Measurements from ENCODE around the gene CEACAM19. TPM values are rescaled to one million over a fixed set of nuclear protein-coding genes. Genes with fewer than 3 reads are reported as not detected.
A peak's percentile ranks its signal among the peaks of the same experiment; 100 is the strongest.
"Not testable (repeated sequence)": the region's sequence is repeated elsewhere in the genome, so short reads cannot be mapped to it uniquely, and the experiment has no call there.

CEACAM19 gene
- polyA plus RNA-seq, 3 donors: 10.2 to 24.7 (median 24.3) TPM

DNA sequence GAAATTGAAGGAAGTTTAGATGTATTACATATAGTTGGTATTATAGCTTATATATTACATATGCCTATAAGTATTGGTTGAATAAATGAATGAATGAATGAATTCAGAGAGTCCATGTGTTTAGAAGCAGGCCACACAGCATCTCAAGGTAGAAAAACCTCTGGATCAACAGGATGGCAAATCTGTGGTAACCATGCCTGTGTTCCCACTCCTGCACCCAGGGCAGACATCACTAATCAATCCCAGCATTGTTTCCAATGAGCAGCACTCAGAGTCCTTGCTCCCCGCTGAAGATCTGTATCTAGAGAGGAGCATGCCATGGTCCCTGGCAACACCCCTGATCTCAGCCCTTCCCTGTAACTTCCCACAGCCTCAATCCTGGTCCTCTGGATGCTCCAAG, 944 bp downstream of the CEACAM19 start:
- no peak for DNase-seq

GRCh38 chr19:44673510-44673909, 2.2 kb downstream of the CEACAM19 start:
- DNase-seq: no peak

DNA sequence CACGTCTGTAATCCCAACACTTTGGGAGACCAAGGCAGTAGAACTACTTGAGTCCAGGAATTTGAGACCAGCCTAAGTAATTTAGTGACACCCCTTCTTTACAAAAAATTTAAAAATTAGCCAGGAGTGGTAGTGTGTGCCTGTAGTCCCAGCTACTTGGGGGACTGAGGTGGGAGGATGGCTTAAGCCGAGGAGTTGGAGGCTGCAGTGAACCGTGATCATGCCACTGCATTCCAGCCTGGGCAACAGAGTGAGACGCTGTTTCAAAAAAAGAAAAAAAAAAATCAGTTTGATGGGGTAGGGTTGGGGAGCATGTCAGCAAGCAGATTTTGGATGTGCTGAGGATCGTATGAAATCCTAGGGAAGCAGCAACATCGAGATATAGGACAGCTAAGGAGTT, 4.2 kb downstream of the CEACAM19 start:
- DNase-seq: no peak

DNA sequence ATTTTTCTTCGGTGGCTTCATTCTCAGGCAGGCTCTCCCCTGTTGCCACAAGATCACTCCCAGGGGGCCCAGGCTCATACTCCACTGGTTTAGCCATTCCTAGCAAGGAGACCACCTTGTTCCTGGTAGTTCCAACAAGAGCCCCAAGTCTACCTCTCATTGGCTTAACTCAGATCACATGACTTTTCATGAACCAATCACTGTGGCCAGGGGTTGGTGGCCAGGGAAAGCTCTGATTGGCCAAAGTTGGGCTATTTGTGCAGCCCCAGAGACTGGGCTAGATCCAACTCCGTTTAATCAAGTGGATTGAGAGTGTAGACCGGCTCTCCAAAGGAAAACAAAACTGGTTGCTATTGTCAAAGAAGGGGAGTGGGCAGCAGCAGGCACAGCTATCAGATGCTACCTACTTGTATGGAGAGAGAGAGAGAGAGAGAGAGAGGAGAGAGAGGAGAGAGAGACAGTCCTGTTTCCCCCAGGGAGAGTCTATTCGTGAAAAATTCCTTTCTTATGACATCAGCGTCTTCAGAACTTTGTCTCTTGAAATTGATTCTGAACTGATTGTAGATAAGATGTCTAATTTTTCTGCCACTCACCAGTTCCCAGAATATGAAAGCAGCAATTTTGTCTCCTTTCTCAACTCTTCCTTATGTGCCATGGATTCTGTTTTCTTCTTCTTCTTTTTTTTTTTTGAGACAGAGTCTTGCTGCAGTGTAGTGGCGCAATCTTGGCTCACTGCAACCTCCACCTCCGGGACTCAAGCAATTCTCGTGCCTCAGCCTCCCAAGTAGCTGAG, 5.9 kb downstream of the CEACAM19 start:
- DNase-seq: no peak

DNA sequence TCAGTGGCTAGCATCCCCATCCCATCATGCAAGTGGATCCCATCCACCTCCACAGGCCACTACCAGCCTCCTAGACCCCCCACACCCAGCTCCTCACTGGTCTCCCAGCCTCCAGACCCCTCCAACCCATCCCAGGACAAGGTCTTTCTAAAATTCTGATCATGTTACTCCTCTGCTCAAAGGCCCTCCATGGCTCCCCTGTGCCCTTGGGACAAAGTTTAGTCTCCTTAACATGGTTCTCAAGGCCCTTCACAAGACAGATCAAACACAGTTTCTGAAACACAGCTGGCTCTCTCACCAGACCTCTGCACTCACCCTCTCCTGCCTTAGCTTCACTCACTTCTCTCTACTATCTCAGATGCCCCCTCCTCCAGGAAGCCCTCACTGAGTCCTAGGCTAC, 9.3 kb downstream of the CEACAM19 start:
- DNase-seq: no peak

DNA sequence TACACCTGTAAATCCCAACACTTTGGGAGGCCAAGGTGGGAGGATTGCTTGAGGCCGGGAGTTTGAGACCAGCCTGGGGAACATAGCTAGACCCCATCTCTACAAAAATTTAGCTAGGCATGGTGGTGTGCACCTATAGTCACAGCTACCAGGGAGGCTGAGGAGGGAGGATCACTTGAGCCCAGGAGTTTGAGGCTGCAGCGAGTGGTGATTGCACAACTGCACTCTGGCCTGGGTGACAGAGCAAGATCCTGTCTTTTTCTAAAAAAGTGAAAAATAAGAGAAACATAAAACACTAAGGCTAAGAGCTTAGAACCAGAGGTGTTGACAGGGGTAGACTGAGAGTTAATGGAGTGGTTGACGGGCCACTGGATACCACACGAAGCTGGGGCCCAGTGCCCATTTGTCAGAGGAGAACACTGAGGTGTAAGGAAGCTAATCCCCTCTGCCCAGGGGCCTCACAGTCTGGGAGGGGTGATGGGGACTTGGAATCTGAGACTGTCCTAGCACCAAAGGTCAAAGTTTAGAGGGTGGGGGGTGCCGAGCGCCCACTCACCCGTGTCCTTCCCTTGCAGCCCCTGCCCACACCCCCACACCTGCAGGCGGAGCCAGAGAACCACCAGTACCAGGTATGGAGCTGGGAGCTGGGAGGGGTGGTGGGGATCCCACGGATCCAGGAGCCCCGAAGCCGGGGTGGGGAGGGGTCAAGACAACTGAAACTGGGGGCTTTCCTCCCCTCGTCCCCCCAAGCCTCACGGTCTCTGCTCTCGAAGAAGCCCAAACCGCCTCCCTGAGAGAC, 10.9 kb downstream of the CEACAM19 start:
- DNase-seq: no peak

GRCh38 chr19:44682807-44683206, 11.5 kb downstream of the CEACAM19 start:
- DNase-seq: no peak

- DNase-seq: no peak
Measured at GRCh38 chr19:44683434-44684210, 12.3 kb downstream of the CEACAM19 start.

DNA sequence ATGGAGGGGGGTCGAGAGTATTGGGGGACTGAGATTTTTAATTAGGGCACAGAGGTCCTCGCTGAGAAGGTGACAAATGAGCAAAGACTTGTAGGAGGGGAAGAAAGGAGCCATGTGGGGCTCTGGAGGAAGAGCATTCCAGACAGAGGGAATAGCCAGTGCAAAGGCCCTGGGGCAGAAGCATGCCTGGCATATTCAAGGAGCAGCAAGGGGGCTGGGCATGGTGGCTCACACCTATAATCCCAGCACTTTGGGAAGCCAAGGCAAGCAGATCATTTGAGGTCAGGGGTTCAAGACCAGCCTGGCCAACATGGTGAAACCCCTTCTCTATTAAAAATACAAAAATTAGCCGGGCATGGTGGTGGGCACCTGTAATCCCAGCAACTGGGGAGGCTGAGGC, 13.1 kb downstream of the CEACAM19 start:
- DNase-seq: not testable (repeated sequence)

GRCh38 chr19:44684892-44685863, 13.9 kb downstream of the CEACAM19 start:
- no peak for DNase-seq

- DNase-seq: no peak
Measured at GRCh38 chr19:44685877-44686276, 14.6 kb downstream of the CEACAM19 start.

- no peak for DNase-seq
Measured at GRCh38 chr19:44686896-44687295, 15.6 kb downstream of the CEACAM19 start.

GRCh38 chr19:44687888-44688287, 16.6 kb downstream of the CEACAM19 start:
- no peak for DNase-seq

GRCh38 chr19:44689290-44690130, 18.2 kb downstream of the CEACAM19 start:
- DNase-seq: peak; percentile 70

DNA sequence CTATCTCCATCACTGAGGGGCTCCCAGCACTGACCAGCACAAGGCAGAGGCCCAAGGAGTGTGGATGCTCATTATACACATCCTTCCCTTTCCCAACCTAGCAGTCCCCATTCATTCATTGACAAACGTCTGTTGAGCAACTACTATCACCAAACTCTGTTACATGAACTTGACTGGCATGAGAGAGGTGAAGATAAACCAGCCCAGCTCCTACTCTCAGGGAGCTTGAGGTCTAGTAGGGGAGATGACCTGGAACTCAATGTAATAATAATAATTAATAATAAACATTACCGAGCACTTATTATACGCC, 18.8 kb downstream of the CEACAM19 start:
- DNase-seq: no peak

GRCh38 chr19:44692379-44692721, 21.1 kb downstream of the CEACAM19 start:
- no peak for DNase-seq

- DNase-seq: no peak
Measured at GRCh38 chr19:44694184-44694579, 22.9 kb downstream of the CEACAM19 start.

GRCh38 chr19:44696939-44697669, 25.8 kb downstream of the CEACAM19 start:
- DNase-seq: no peak

DNA sequence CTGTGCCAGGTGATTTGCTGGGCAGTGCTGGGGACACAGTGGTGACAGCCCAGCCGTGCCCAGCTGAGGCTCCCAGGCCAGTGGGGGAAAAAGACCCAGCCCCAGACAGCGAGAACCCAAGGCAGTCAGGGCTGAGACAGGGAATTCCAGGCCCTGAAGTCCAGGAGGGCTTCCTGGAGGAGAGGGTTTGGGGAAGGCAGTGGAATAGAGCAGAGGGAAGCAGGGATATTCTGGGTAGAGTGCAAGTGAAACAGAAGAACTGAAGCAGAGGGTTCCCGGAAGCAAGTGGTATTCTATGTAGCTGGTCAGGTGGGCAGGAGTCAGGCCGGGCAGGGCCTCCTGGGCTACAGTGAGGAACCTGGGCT, 26.4 kb downstream of the CEACAM19 start:
- DNase-seq: no peak

Measured in renal pelvis (tissue), 4 donors.